ENCODE data around the gene CALCB.

GRCh38 chr11:15106201-15106965 lies 33.0 kb downstream of the CALCB start:
- TF ChIP-seq REST (IDR thresholded peaks at IDR 0.05; ENCODE audit: insufficient read depth in 1 of 2, low read depth in 2 of 2, low read length in 2 of 2) (no peak), TAF1 (IDR thresholded peaks at IDR 0.05; ENCODE audit: borderline replicate concordance, insufficient read depth, low read length) (no peak), POLR2AphosphoS5 (IDR thresholded peaks at IDR 0.05; ENCODE audit: low read depth, low read length) (no peak)

Measured in PFSK-1 (cell line).